Thyroid gland (tissue), 4 donors: ENCODE results near the gene LRP4. TPM values are rescaled to one million over a fixed set of nuclear protein-coding genes. Genes with fewer than 3 reads are reported as not detected.

ENCODE experiments used
- DNase-seq, 2 donors: peaks; one replicate each; pipeline ENCODE4 v3.0.0-alpha.2; 2019
- H3K27ac ChIP-seq, 3 donors: fragments of 200-600 bp; sonication (generic); 1 replicate in 2 of 3; 2 replicates in 1 of 3; pipeline ENCODE4 v1.5.1; 2016 to 2019; ENCODE audit warnings: mild to moderate bottlenecking in 1 of 3, moderate library complexity in 1 of 3
- H3K27me3 ChIP-seq: fragments of 200-600 bp; sonication (generic); one replicate; pipeline ENCODE4 v1.5.1; 2019
- H3K36me3 ChIP-seq, 2 donors: fragments of 200-600 bp; sonication (generic); one replicate each; pipeline ENCODE4 v1.5.1; 2016 to 2019
- H3K4me1 ChIP-seq, 2 donors: fragments of 200-600 bp; sonication (generic); one replicate each; pipeline ENCODE4 v1.5.1; 2017 to 2019
- H3K4me3 ChIP-seq, 3 donors: fragments of 200-600 bp; sonication (generic); replicated peaks in 1 of 3; 1 replicate in 2 of 3; 2 replicates in 1 of 3; pipeline ENCODE4 v1.5.1; 2016; ENCODE audit warnings: mild to moderate bottlenecking in 1 of 3
- H3K9me3 ChIP-seq: fragments of 200-600 bp; sonication (generic); one replicate; pipeline ENCODE4 v1.5.1; 2017
- POLR2A ChIP-seq, 2 donors: fragments of 450-650 bp; IDR thresholded peaks; one replicate each; pipeline ENCODE4 v1.6.1; 2017; ENCODE audit warnings: antibody characterized with exemption in 2 of 2, mild to moderate bottlenecking in 2 of 2, moderate library complexity in 1 of 2
- WGBS, 2 donors: methylation state at CpG; one replicate each; pipeline ENCODE4 v1.1.5; 2017; 5-methylcytosine and 5-hydroxymethylcytosine counted together
- intact Hi-C: fragments of 100-400 bp; cut with DNase I; formaldehyde crosslinking; loops from one replicate; pipeline ENCODE4 v1.15.1; 2023
- total RNA-seq, 4 donors: library from RNA; depleted of rRNA; stranded (reverse); fragments of >200 nt; gene quantifications; one replicate each; pipeline ENCODE4 v1.2.3, GENCODE V29; 2016
- TF ChIP-seq, protein P1 (sequence below), 6 experiments: fragments of 200-600 bp in 3 of 6; fragments of 450-650 bp in 3 of 6; sonication (generic) in 3 of 6; IDR thresholded peaks; one replicate each; pipeline ENCODE4 v1.5.1; 2016 to 2019; ENCODE audit warnings: antibody characterized with exemption in 6 of 6, mild to moderate bottlenecking in 2 of 6, inconsistent platforms in 1 of 6, moderate library complexity in 1 of 6

The LRP4 gene
- total RNA-seq, 4 donors from 2014 or later, result 2.8 to 10.3 (median 7.4) TPM

GRCh38 chr11:46914910-46915309 lies 3.4 kb downstream of the LRP4 start:
- peaks cover 14 to 37% of the 10 kb centered on the region in 2 donors for H3K4me1 ChIP-seq
- no peak for TF ChIP-seq POLR2A (IDR thresholded peaks at IDR 0.05)
- TF ChIP-seq, protein P1, sequence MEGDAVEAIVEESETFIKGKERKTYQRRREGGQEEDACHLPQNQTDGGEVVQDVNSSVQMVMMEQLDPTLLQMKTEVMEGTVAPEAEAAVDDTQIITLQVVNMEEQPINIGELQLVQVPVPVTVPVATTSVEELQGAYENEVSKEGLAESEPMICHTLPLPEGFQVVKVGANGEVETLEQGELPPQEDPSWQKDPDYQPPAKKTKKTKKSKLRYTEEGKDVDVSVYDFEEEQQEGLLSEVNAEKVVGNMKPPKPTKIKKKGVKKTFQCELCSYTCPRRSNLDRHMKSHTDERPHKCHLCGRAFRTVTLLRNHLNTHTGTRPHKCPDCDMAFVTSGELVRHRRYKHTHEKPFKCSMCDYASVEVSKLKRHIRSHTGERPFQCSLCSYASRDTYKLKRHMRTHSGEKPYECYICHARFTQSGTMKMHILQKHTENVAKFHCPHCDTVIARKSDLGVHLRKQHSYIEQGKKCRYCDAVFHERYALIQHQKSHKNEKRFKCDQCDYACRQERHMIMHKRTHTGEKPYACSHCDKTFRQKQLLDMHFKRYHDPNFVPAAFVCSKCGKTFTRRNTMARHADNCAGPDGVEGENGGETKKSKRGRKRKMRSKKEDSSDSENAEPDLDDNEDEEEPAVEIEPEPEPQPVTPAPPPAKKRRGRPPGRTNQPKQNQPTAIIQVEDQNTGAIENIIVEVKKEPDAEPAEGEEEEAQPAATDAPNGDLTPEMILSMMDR (IDR thresholded peaks at IDR 0.05), result no peak
- H3K9me3 ChIP-seq, result no peaks in the 10 kb centered on the region
- intact Hi-C loops, result no loop called here
- H3K27ac ChIP-seq, result peak overlapping the region in 2 of 3 donors; percentile 61
- no peak overlapping the region for H3K4me3 ChIP-seq
- no peaks in the 10 kb centered on the region for H3K36me3 ChIP-seq
- no peaks in the 10 kb centered on the region for H3K27me3 ChIP-seq
- 68 to 74% methylated on average over 7 of the region's 7 CpGs for WGBS, 2 donors
- no peak for DNase-seq

DNA sequence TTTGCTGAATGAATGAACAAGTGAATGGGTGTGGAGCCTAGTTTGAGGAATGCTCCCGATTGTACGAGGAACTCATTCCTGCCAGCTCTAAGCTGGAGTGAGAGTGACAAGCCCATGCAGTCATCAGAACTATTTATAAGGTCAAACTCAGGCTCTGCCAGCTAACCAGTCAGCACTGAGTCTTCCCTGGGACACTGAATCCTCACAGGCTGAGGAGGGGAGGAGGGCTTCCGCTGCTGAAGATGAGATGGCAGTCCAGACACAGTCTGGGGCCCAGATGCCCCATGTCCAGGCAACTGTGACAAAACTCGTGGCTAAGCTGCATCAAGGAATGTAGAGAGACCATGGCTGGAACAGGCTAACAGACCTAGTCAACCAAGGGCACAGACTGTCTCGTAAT lies 4.0 kb downstream of the LRP4 start:
- peak; percentile 70 to 83 for DNase-seq
- intact Hi-C loops, result no loop called here
- H3K36me3 ChIP-seq, result no peaks in the 10 kb centered on the region
- H3K27me3 ChIP-seq, result no peaks in the 10 kb centered on the region
- no peak overlapping the region for H3K4me3 ChIP-seq
- H3K27ac ChIP-seq, result peak overlapping the region in 2 of 3 donors; percentile 61
- 28% methylated on average over 5 of the region's 5 CpGs for WGBS, 2 donors
- no peaks in the 10 kb centered on the region for H3K9me3 ChIP-seq
- H3K4me1 ChIP-seq, result peaks cover 14 to 31% of the 10 kb centered on the region in 2 donors
- no peak for TF ChIP-seq POLR2A (IDR thresholded peaks at IDR 0.05)
- TF ChIP-seq, protein P1 (IDR thresholded peaks at IDR 0.05), result no peak

GRCh38 chr11:46913484-46913883 lies 4.9 kb downstream of the LRP4 start:
- WGBS, 2 donors, result 73 to 85% methylated on average over 3 of the region's 3 CpGs

DNA sequence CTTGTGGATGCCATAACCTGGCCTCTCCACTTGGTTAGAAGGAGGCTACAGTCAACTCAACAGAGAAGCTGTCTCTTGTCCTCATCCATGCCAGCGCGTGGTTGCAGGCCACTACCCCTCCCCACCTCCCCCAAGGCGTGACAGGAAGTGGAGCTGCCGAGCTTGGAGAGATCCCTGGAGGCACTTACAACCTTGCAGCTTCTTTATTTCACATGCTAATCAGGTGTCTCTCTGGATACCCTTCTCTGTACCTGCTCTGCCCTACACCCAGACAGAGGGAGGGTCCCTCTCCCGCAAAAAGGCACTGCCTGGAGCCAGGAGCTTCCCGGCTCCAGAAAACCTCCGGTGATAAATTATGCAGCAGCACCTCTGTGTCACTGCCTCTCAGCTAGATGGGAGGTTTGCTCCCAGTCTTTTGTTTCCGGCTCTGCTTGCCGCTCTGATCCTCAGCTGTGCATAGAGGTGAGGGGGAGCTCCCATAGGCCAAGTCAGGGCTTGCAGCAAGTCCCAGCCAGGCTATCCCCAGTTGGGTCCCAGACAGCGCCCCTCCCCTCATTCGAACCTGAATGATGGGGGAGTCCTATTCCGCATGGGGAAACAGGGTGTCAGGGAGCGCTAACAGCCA lies 5.7 kb downstream of the LRP4 start:
- no peaks in the 10 kb centered on the region for H3K27me3 ChIP-seq
- TF ChIP-seq, protein P1 (IDR thresholded peaks at IDR 0.05), result no peak
- no peak for TF ChIP-seq POLR2A (IDR thresholded peaks at IDR 0.05)
- H3K4me1 ChIP-seq, result peaks cover 14 to 24% of the 10 kb centered on the region in 2 donors
- no peak overlapping the region for H3K4me3 ChIP-seq
- H3K9me3 ChIP-seq, result no peaks in the 10 kb centered on the region
- intact Hi-C loops, result no loop called here
- DNase-seq, result no peak
- H3K36me3 ChIP-seq, result no peaks in the 10 kb centered on the region
- H3K27ac ChIP-seq, result no peak overlapping the region
- 42 to 47% methylated on average over 10 to 12 of the region's 13 CpGs for WGBS, 2 donors

More at GRCh38 chr11:46913484-46913883, 4.9 kb downstream of the LRP4 start:
- no peaks in the 10 kb centered on the region for H3K36me3 ChIP-seq
- H3K4me3 ChIP-seq, result no peak overlapping the region
- H3K27ac ChIP-seq, result no peak overlapping the region
- H3K9me3 ChIP-seq, result no peaks in the 10 kb centered on the region
- H3K27me3 ChIP-seq, result no peaks in the 10 kb centered on the region
- TF ChIP-seq POLR2A (IDR thresholded peaks at IDR 0.05), result no peak
- TF ChIP-seq, protein P1 (IDR thresholded peaks at IDR 0.05), result no peak
- intact Hi-C loops, result no loop called here
- DNase-seq, result no peak
- peaks cover 14 to 24% of the 10 kb centered on the region in 2 donors for H3K4me1 ChIP-seq

GRCh38 chr11:46907606-46908005 lies 10.7 kb downstream of the LRP4 start:
- Histone ChIP-seq H3K36me3 (no peaks in the 10 kb centered on the region), H3K9me3 (no peaks in the 10 kb centered on the region), H3K4me3 (no peak overlapping the region), H3K27me3 (no peaks in the 10 kb centered on the region), H3K27ac (no peak overlapping the region), H3K4me1 (peaks cover 0 to under 1% of the 10 kb centered on the region in 2 donors)
- intact Hi-C loops, result no loop called here
- 97 to 98% methylated on average over 4 of the region's 4 CpGs for WGBS, 2 donors
- DNase-seq, result no peak
- no peak for TF ChIP-seq POLR2A (IDR thresholded peaks at IDR 0.05)
- TF ChIP-seq, protein P1 (IDR thresholded peaks at IDR 0.05), result no peak
